Measurements from ENCODE around the gene CEACAM5. TPM values are rescaled to one million over a fixed set of nuclear protein-coding genes. Genes with fewer than 3 reads are reported as not detected.

Gene CEACAM5
- total RNA-seq, 2 experiments from 2014 or later: not detected

DNA sequence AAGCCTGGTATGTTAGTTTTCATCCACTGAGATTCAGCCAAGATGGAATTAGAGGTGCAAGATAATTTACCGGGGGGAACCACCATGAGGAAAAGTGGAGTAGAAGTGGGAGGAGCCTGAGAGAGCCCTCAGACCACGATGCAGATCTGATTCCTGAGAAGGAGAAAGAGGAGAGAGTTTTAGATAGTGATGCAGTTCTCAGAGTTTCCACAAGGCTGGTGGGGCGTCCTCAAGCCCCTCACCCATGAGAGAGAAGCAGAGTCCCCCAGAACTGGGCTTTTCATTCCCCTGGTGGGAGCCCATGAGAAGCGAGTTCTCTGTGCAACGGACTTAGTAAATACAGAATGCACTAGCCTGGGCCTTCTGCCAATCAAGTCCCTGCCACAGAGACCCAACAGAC lies 18.1 kb downstream of the CEACAM5 start:
- Histone ChIP-seq H2AFZ (ENCODE audit: low read length) (no peak overlapping the region), H3K4me1 (ENCODE audit: insufficient read depth, low read length, poor library complexity, severe bottlenecking) (no peaks in the 10 kb centered on the region), H4K20me1 (ENCODE audit: insufficient read depth, low read length) (no peaks in the 10 kb centered on the region), H3K4me2 (ENCODE audit: low read length) (no peak overlapping the region), H3K79me2 (ENCODE audit: insufficient read depth, low read depth, low read length) (no peaks in the 10 kb centered on the region), H3K9me2 (ENCODE audit: insufficient read depth, low read length) (no peaks in the 10 kb centered on the region), H3K36me3 (ENCODE audit: insufficient read depth, low read length) (no peaks in the 10 kb centered on the region), H3K9me3 (ENCODE audit: low read length) (no peaks in the 10 kb centered on the region), H3K4me3 (ENCODE audit: low read depth, low read length, poor library complexity, severe bottlenecking) (no peak overlapping the region), H3K27ac (ENCODE audit: low read depth, low read length, poor library complexity, severe bottlenecking) (no peak overlapping the region)
- BruUV-seq (replicated peaks): no TSS peak
- TF ChIP-seq, protein P1, sequence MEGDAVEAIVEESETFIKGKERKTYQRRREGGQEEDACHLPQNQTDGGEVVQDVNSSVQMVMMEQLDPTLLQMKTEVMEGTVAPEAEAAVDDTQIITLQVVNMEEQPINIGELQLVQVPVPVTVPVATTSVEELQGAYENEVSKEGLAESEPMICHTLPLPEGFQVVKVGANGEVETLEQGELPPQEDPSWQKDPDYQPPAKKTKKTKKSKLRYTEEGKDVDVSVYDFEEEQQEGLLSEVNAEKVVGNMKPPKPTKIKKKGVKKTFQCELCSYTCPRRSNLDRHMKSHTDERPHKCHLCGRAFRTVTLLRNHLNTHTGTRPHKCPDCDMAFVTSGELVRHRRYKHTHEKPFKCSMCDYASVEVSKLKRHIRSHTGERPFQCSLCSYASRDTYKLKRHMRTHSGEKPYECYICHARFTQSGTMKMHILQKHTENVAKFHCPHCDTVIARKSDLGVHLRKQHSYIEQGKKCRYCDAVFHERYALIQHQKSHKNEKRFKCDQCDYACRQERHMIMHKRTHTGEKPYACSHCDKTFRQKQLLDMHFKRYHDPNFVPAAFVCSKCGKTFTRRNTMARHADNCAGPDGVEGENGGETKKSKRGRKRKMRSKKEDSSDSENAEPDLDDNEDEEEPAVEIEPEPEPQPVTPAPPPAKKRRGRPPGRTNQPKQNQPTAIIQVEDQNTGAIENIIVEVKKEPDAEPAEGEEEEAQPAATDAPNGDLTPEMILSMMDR (conservative IDR thresholded peaks at IDR 0.05; ENCODE audit: low read length): 0 out of 2 replicates have a peak, but pooled peaks have one; percentile 27
- no peak for TF ChIP-seq EZH2phosphoT487 (IDR thresholded peaks at IDR 0.05; ENCODE audit: borderline replicate concordance, low read depth, low read length)
- DNase-seq (ENCODE audit: low spot score): no peak
- POLR2A ChIA-PET: interaction anchor here (1.0 kb wide), 1 partner anchor 58 kb away, joined by 3 read pairs; no protein-coding TSS in a partner anchor
- intact Hi-C loops (cut with micrococcal nuclease; ENCODE audit: unreplicated experiment): no loop called here
- CTCF ChIA-PET (ENCODE audit: unreplicated experiment): no interaction called here

DNA sequence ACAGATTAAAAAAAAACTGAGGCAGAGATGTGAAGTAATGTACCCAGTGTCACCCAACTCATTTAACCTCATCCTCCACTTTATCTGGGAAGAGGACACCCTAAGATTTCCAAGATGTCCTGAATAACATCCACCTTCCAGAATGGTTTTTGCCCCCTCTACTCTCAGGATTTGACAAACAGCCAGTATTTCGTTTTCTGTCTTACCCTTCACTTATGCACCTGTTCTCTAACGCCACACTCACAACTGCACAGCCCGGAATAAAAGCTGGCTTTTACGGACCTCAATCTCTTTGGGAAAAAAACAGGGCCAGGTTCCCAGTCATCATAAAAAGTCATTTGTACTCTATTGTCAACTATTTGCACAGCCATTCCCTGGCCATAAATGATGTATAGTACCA lies 25.7 kb downstream of the CEACAM5 start:
- ChIA-PET CTCF (ENCODE audit: unreplicated experiment) (no interaction called here), POLR2A (no interaction called here)
- H3K9me3 ChIP-seq (ENCODE audit: low read length): no peaks in the 10 kb centered on the region
- no peaks in the 10 kb centered on the region for H3K79me2 ChIP-seq (ENCODE audit: insufficient read depth, low read depth, low read length)
- H3K4me3 ChIP-seq (ENCODE audit: low read depth, low read length, poor library complexity, severe bottlenecking): no peak overlapping the region
- H3K27ac ChIP-seq (ENCODE audit: low read depth, low read length, poor library complexity, severe bottlenecking): no peak overlapping the region
- BruUV-seq (replicated peaks): no TSS peak
- H3K36me3 ChIP-seq (ENCODE audit: insufficient read depth, low read length): no peaks in the 10 kb centered on the region
- no peak overlapping the region for H3K4me2 ChIP-seq (ENCODE audit: low read length)
- no peak for TF ChIP-seq EZH2phosphoT487 (IDR thresholded peaks at IDR 0.05; ENCODE audit: borderline replicate concordance, low read depth, low read length)
- TF ChIP-seq, protein P1 (conservative IDR thresholded peaks at IDR 0.05; ENCODE audit: low read length): no peak
- H4K20me1 ChIP-seq (ENCODE audit: insufficient read depth, low read length): no peaks in the 10 kb centered on the region
- no peaks in the 10 kb centered on the region for H3K9me2 ChIP-seq (ENCODE audit: insufficient read depth, low read length)
- no peak overlapping the region for H2AFZ ChIP-seq (ENCODE audit: low read length)
- intact Hi-C loops (cut with micrococcal nuclease; ENCODE audit: unreplicated experiment): no loop called here
- no peak for DNase-seq (ENCODE audit: low spot score)
- H3K4me1 ChIP-seq (ENCODE audit: insufficient read depth, low read length, poor library complexity, severe bottlenecking): no peaks in the 10 kb centered on the region

DNA sequence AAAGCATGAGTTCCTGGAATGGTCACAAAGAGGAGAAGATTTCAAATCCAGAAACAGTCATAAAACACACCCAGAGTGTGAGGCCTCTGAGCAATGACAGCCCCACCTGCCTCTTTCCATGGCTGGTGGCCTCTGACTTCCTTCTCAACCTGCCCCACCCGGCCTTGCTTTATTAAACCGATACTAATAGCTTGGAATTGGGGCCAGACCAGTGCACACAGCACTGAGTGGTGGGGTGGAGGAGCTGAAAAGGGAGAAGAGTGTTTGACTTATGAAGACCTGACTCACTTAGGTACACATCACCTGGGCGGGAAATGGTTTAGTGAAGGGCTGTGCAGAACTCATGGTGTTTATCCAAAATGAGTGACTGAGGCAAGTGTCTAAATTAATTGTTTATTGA lies 26.2 kb downstream of the CEACAM5 start:
- TF ChIP-seq, protein P1 (conservative IDR thresholded peaks at IDR 0.05; ENCODE audit: low read length): no peak
- TF ChIP-seq EZH2phosphoT487 (IDR thresholded peaks at IDR 0.05; ENCODE audit: borderline replicate concordance, low read depth, low read length): no peak
- Histone ChIP-seq H3K79me2 (ENCODE audit: insufficient read depth, low read depth, low read length) (no peaks in the 10 kb centered on the region), H3K4me2 (ENCODE audit: low read length) (no peak overlapping the region), H3K4me3 (ENCODE audit: low read depth, low read length, poor library complexity, severe bottlenecking) (no peak overlapping the region), H3K9me3 (ENCODE audit: low read length) (no peaks in the 10 kb centered on the region), H3K9me2 (ENCODE audit: insufficient read depth, low read length) (no peaks in the 10 kb centered on the region), H3K4me1 (ENCODE audit: insufficient read depth, low read length, poor library complexity, severe bottlenecking) (no peaks in the 10 kb centered on the region), H3K36me3 (ENCODE audit: insufficient read depth, low read length) (no peaks in the 10 kb centered on the region), H4K20me1 (ENCODE audit: insufficient read depth, low read length) (no peaks in the 10 kb centered on the region), H3K27ac (ENCODE audit: low read depth, low read length, poor library complexity, severe bottlenecking) (no peak overlapping the region), H2AFZ (ENCODE audit: low read length) (no peak overlapping the region)
- DNase-seq (ENCODE audit: low spot score): no peak
- intact Hi-C loops (cut with micrococcal nuclease; ENCODE audit: unreplicated experiment): no loop called here
- ChIA-PET POLR2A (no interaction called here), CTCF (ENCODE audit: unreplicated experiment) (no interaction called here)
- no TSS peak for BruUV-seq (replicated peaks)

Measured in OCI-LY7 (cell line).